NCI-H2227 treated with DMSO at 0.1 percent for 48 hours (cell line): ENCODE data around the gene ERBB4.
A peak's percentile ranks its signal among the peaks of the same experiment; 100 is the strongest.

Experiments
- DNase-seq: peaks from one replicate; lab custom pipeline; 2025; lab: John Stamatoyannopoulos, UW

The ERBB4 gene

DNA sequence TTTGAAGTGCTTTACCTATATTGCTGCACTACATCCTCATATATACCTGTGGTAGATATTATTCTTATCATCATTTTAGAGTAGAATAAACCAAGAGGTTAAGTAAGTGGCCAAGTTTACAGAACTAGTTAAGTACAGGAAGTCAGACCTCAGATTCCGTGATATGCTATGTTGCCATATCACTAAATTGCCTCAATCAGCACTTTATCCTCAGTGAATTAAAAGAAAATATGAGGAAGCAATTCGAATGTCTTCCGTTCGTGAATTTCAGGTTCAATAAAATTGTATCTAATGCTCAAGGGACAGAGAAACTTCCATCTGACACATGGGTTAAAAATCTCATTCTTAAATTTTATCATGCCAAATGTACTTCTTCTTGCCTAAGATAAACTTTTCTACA, 1133.6 kb downstream of the ERBB4 start:
- no peak for DNase-seq

DNA sequence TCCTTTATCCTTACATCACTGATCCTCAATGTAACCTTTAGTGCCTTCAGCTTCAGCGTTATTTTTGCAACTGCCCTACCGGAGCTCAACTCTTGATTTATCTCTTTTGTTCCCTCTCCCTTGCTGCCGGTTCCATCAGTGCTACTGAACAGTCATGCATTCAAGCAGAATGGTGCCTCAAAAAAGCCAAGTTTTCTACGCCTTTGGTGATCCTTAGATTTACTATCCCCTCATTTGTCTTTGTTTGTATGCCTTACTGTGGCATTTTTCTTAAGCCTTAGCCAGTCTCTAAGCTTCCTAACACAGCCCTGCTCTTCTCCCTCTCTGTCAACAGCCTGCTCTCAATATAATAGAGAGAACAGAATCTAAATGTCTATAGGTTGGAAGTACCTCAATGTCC, 1134.5 kb downstream of the ERBB4 start:
- DNase-seq, result no peak

DNA sequence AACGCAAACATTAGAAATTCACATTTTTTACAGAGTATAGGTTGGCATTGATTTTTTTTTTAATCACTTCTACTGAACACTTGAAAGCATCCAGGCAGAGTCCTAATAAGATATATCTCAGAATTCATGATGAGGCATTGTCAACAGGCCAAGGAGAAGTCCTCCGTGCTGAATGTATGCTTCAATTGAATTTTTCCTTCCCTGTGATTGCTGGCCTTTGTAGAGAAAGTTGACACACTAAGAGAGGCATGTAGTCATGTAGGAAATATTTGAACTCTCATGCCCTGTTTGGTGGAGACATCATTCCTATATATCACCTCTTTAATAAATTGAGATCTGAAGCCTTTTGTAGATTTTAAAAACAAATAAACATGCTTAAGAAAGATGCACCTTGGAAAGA, 1137.3 kb downstream of the ERBB4 start:
- DNase-seq, result no peak

DNA sequence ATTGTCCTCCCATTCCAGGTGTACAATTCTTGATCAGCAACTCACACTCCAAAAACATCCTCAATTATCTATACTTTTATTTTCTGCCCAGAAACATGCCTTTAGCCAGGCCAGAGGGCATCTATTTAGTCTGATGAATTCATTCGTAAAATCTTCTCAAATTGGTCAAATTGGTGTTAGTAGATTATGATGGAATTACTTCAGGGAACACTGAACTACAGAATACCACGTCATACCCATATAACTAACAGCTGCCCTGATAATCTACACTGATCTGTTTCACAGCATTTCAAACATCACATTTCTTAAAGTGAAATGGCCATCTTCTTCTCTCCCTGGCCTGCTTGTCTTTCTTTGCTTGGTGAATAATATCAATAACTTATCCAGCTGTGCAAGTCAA, 1140.8 kb downstream of the ERBB4 start:
- DNase-seq, result no peak

DNA sequence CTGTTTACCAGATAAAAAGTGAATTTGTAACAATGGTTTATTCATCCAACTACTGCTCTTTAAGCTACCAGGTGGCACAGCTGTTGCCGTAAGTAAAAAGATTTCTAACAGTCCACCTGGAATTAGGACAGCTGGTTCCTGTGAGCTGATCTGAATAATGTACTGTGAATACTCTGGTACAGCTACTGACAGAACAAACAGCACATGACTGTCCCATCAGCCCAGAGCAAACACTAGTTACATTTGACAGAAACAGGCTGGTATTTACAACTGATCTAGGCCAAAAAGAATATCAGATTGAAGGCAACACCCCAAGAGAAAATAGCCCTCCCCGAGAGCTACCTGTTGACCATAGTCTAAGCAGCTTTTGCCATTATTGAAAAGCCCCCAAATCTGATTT, 1141.8 kb downstream of the ERBB4 start:
- no peak for DNase-seq

DNA sequence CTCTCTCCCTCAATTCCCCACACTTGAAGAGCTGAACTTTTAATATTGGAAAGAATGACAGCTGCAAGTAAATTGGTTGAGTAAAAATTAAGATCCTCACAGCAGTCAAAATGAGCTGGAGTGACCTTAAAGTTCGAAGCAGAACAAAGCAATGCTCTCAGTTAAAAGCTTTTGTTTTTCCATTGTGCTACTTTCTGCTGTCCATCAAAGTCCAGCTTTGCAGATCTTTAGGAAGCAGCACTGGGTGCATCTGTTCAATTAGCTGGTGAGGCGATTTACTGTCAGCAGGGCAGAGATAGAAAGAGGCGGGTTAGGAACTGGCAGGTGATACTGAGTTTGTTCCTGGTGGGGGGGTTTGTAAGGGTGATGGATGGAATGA, 1147.4 kb downstream of the ERBB4 start:
- peak; percentile 79 for DNase-seq

DNA sequence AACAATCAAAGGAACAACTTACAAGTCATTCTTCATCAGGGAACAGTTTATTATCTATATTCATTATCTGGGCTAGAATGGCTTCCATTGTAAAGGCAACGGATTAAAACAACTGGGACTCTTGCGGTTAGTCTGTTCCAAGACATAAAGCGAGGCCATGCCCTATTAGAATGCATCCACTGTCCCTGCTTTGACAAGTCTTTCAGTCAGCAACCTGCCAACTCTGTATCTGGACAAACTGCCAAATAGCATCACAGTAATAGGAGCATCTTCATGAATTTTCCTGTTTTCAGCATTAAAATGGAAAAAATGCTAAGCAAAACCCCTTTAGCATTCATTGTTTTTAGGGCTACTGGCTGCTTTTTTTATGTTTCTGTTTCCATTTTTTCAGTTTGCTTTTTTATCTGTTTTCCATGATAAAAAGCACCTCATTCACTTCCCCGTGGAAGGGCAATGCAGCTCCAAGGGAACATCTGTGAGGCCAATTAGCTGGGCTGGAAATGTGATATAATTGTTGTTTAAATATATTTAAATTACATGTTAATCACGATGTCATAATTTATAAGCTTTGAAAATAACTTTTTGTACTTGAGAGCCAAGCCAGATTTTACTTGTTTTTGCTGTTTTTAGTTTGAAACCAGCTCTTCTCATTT, 1147.9 kb downstream of the ERBB4 start:
- no peak for DNase-seq

DNA sequence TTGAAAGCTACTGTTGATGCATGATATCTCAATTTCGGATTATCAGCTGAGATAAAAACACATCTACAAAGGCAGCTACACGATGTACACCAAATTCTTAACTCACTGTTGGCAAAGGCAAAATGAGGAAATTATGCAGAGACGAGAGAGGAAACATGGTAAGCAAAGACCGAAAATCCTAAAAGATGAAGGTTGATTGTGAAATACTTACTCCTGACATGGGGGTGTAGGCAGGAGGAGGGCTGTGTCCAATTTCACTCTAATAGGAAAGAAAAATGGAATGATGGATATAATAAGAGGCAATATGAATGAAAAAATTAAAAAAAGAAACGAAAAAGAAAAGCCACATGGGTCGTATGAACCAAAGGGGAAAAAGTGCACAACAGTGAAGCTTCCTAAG, 1150.9 kb downstream of the ERBB4 start:
- no peak for DNase-seq

DNA sequence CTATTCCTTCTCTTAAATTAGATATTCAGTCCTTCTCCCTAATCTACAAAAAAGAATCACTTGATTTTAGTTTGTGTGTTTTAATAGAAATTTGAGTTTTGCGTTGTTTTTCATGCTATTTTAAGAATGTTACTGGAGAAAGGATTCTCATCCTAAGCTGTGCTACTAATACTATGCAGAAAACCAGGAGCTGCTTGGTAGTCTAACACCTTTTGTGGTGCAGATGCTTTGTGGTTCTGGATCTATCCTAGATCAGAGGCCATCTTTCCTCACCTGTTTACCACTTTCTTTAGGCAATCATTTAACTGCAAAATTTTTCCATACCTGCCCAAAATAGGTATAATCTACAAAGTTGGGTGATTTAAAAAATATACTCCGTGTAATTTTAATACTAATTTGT, 1158.6 kb downstream of the ERBB4 start:
- no peak for DNase-seq

DNA sequence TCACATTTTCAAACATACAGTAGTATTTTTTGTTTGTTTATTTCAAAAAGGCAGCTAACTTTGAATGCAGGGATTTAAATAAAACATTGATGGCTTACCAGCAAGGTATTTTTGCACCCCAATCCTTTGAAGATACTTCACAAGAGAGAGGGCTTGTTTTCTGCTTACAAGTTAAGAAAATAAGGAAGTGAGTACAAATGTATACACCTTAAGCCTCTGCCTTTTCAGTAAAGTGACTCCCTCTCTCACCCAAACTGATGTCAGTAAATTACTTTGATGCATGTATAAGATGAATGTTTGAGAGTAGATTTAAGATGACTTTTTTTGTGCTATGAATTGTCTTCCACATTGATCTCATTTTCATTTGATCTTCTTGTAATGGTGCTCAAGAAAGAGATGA, 1162.2 kb downstream of the ERBB4 start:
- no peak for DNase-seq

DNA sequence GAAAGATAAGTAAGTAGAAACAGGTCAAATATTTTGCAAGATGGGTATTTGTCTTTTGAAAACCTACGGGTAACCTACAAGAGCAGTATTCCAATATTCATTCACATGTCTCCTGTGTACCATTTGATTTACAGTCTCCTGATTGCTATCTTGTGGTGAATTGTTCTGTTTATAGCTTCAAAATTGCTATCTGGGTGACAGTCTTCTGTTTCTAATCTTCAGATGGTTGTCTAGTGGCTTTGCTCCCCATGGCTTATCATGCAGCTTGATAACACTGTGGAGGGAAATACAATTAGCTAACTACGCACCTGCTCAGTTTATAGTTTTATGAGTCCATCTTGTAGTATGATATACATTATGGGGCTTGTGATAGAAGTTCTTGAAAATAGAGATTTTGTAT, 1165.4 kb downstream of the ERBB4 start:
- DNase-seq, result peak; percentile 54

DNA sequence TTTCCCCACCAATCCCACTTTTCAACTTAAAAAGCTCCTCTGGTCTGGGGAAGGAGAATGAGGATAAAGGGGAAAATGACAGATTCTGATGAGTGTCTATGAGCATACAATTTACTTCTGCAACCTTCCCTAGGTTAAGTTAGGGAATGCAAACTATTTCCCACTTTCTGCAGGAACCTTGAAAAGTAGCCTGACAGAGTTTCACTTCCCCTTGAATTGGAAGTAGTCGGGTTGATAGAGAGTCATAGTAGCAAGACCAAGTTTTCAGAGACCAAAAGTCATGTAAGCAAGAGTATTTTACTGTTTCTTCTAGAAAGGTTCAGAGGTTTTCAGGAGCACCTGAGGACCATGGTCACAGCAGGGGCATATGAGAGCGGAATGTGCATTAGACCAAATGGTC, 1167.1 kb downstream of the ERBB4 start:
- DNase-seq, result no peak

DNA sequence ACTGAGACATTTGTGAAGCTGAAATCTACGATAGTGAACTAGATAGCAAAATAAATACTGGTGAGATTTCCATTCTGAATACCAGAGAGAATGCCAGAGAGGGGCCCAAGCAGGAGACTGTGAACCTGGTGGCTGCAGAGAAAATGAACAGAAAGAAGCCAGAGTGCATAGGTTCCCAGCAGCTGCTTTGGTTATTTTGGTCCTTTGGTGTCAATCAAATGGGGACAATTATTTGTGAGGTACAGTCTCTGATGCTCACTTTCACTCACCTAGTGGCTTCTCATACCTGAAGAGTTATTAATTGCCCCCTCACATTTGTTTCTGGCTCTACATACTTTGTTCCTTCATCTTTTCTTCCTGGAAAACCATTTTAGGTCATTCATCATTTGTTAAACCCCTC, 1170.1 kb downstream of the ERBB4 start:
- no peak for DNase-seq

DNA sequence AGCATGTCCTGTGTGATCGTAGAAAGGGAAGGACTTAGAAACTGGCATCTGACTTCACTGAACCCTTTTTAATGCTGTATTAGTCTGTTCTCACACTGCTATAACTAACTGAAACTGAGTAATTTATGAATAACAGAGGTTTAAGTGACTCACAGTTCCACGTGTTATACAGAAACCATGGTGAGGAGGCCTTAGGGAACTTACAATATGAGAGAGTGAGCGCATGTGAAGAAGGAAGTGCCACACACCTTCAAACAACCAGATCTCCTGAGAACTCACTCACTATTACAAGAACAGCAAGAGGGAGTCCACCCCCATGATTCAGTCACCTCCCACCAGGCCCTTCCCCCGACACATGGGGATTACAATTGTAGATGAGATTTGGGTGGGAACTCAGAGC, 1170.9 kb downstream of the ERBB4 start:
- DNase-seq, result no peak

DNA sequence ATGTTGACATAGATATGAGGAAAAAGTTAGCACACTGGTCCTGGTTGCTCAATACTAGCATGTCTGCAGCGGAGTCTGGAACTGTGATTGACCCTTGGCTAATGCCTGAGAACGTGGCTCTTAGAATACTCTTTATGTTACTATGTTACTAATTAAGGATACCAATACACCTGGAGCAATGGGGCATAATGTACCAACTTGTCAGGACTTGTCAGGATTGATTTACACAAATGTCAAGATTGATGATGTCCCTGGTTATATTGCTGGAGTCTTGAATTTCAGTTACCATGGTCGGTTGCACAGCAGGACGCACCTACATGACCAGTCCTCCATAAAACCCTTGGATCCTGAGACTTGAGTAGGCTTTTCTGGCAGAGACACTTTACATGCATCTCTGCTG, 1171.3 kb downstream of the ERBB4 start:
- DNase-seq, result no peak

DNA sequence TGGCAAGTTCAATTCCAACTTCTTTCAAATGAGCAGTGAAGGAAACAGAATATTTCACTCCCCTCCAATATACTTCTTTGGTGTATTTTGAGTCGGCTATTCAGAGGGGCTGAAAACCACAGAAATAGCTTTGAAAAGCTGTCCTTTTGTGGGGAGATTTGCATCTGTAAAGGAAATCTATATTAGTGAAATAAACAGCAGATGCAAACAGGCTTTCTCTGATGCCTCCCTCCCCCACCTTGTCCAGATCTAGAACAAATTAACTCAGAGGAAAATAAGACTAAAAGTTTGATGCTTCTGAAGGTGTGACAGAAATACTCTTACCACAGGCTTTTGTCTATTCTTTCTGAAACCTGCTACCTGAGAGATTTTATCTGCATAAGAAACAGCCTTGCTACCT, 1173.7 kb downstream of the ERBB4 start:
- DNase-seq, result no peak

DNA sequence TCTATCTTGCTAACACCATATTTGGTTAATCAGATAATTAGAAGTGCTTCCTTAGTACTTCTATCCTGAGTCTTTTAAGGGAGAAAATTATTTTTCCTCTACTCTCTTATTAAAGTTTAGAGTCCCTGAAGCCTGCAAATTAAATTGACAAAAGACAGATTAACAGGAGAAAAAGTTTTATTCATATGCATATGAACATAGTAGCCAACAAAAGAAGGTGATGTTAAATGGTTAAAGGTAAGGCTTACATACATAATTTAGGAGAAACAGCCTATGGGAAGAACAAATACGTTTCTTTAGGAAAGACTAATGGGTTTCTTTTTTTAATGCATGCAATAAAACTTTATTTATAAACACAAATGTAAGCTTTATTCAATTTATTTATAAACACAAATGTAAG, 1177.2 kb downstream of the ERBB4 start:
- DNase-seq, result no peak

DNA sequence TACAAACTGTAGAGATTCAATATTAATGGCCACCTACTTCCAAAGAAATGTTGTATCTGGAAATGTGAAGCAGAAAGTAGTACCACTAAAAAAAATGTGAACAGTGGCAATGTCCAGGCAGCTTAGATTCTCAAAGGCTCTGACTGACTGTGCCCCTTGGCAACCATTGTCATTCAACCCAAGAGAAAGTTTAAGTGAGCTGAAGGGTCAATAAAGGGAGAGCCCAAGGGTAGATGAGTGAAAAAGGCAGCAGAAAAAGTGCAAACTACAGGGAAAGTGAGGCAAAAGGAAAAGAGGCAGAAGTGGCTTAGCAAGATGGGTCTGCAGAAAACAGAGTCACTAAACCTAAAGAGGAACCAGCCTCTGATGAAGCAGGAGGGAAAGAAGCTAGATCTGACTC, 1179.3 kb downstream of the ERBB4 start:
- no peak for DNase-seq

DNA sequence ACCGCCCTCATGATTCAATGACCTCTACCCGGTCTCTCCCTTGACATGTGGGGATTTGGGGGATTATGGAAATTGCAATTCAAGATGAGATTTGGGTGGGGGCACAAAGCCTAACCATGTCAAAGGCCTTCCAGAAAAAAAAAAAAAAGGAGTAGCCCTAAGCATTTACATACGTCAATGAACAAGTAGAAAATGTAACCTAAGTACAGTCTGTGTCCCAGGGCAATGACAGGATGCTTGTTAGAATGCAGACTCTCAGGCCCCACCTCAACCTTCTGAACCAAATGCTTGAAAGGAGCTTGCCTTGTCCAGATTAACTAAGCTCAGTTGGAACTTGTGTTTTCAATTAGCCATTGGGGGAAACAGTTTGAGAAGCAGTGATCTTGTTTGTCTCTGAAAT, 1180.1 kb downstream of the ERBB4 start:
- no peak for DNase-seq

DNA sequence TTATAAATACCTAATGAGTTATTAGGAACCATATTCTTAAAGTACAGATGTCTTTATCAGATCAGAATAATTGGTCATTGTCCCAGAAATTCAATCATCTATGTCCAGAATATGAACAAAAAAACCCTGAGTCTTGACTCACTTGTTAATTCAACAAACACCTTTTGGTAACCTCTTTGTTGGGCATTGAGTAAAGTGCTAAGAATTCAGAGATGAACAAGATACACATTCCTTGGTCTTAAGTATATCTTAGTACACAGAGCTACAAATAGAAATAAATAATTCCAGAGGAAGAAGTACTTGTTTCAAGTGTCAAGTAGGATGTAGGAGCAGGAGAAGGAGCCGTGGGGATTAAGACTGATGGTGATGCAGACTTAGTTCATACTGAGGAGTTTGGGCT, 1184.1 kb downstream of the ERBB4 start:
- DNase-seq, result no peak

DNA sequence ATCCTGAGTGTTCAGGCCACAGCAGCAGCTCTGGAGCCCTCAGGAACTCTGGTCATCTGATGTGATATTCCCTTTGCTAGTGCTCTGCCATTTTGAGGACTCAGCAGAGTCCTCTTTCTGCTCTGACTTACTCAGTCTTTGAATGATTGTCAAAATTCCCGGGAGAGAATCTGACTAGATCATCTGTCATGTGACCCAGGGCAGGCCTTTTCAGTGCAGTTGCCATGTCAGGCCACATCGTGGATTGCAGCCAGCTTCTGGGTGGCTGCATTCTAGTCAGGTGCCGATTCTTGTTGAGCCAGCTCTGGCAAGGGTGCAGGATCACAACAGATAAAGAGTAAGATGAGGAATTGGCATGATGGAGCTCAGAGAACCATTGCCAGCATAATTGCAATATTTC, 1186.6 kb downstream of the ERBB4 start:
- DNase-seq, result no peak

DNA sequence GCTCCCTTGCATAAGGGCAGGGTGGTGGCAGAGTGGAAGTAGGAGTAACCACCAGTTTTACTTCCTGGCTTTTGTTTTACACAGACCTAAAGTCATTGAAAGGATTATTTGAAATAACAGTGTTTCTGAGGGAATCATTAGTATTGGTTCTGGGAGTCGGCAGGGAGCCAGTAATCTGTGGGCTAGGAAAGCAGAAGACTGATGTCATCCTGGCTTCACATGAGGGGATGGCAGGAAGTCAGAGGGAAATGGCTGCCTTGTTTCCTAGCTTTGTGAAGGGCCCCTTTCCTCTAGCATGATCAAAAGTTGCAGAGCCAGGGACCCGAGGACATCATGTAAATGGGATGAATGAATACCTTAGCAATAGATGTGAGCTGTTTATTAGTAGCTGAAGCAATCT, 1189.6 kb downstream of the ERBB4 start:
- DNase-seq, result no peak

DNA sequence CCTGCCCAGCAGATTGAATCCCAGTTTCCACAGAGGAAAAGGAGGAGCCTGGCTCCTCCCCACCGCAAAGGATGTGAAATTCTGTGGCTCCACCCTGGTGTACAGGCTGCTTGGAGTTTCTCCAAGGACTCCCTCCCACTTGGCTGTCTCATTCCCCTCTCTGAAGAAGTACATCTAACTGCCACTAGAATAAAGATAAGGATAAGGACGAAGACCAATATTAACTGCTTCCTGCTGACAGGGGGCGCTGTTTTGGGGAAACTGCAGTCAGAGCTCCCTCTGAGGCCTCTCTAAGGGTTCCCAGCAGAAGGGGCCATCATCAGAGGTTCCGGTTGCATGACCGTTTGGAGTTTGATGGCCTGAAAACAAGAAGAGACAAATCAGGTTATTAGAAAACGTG, 1191.3 kb downstream of the ERBB4 start:
- no peak for DNase-seq

DNA sequence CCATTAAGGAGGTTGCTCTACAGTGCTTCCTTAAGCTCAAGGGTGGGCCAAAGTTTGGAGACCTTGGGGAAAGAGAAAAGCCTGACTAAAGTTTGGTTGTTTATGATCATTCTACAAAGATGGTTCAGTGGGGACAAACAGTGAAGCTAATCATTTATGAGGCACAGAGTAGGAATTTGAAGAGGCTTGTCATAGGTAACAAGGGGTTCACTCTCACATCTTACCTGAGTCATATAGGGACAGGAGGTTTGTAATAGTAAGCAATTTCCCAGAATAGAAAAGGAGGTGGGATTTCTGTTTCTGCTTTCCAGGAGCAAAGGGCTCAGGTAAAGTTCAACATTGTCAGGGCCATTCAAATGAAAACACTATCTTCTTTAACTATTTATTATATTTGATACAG, 1194.3 kb downstream of the ERBB4 start:
- no peak for DNase-seq

DNA sequence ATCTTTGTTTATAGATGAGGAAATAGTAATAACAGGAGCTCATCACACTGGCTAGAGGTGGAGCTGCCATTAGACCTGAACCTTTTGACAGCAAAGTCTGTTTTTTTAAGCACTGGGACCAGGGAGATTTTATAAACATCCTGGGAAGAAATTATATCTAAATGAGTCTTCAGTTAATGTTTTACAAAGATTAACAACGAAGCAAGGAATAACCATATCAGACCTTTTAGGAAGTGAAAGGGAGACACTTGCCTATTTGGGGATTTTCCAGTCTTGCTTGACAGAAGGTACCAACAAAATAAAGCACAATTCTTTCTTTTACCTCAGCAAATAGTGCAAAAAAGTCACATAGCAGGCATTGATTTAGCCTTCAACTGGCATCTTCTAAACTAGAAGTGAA, 1205.2 kb downstream of the ERBB4 start:
- no peak for DNase-seq
